ENCODE results near the gene ADGRV1. TPM values are rescaled to one million over a fixed set of nuclear protein-coding genes. Genes with fewer than 3 reads are reported as not detected.

ADGRV1 gene
- total RNA-seq, 1 donor from 2014 or later = 10.0 TPM

- FAIRE-seq = no peak
- no peak for DNase-seq (ENCODE audit: low read depth)
- H3K4me3 ChIP-seq (ENCODE audit: insufficient read depth, low read depth, low read length) = no peak overlapping the region
Observed at GRCh38 chr5:91114658-91115057, 556.1 kb downstream of the ADGRV1 start.

DNA sequence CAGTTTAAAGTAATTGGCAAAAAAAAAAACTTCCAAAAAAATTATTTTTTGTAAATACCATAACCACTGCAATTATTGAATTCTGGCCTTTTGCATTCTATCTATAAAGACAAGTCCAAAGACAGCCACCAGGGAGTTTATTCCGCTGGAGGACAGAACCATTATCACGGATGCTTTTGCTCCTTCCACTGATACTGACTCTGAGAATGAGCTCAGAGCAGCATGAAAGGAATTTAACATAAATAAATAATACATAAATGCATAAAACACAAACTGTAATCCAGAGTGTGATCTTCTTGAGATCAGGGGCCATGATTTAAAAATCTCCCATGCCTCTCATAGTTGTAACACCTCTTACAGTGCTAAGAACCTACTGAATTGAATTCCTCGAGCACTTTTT, 559.8 kb downstream of the ADGRV1 start:
- no peak for TF ChIP-seq CTCF (IDR thresholded peaks at IDR 0.05; ENCODE audit: insufficient read depth, low read depth, low read length)
- TF ChIP-seq EZH2 (IDR thresholded peaks at IDR 0.05; ENCODE audit: insufficient read depth, low read length) = no peak
- no peaks in the 10 kb centered on the region for H3K79me2 ChIP-seq (ENCODE audit: insufficient read depth, low read length)
- peaks cover 14% of the 10 kb centered on the region for H3K4me1 Mint-ChIP-seq (ENCODE audit: low read depth, unreplicated experiment)
- H3K4me2 ChIP-seq (ENCODE audit: low read length) = no peak overlapping the region
- no peaks in the 10 kb centered on the region for H3K9me3 ChIP-seq (ENCODE audit: insufficient read depth, low read depth, low read length)
- no peaks in the 10 kb centered on the region for H3K36me3 Mint-ChIP-seq (ENCODE audit: low read depth, unreplicated experiment)
- no peaks in the 10 kb centered on the region for H3K27me3 ChIP-seq (ENCODE audit: insufficient read depth, low read length)
- no peaks in the 10 kb centered on the region for H3K36me3 ChIP-seq (ENCODE audit: insufficient read depth, low read length)
- H3K27me3 Mint-ChIP-seq (ENCODE audit: low read depth, unreplicated experiment) = no peaks in the 10 kb centered on the region
- DNase-seq (ENCODE audit: low read depth) (no peak), FAIRE-seq (no peak)
- H3K4me3 Mint-ChIP-seq (ENCODE audit: unreplicated experiment) = no peak overlapping the region
- H3K9ac ChIP-seq (ENCODE audit: low read length) = no peak overlapping the region
- no peaks in the 10 kb centered on the region for H3K9me3 Mint-ChIP-seq (ENCODE audit: unreplicated experiment)
- no peak overlapping the region for H3K27ac ChIP-seq (ENCODE audit: low read depth, low read length)
- H3K27ac Mint-ChIP-seq (ENCODE audit: unreplicated experiment) = no peak overlapping the region
- no peaks in the 10 kb centered on the region for H4K20me1 ChIP-seq (ENCODE audit: insufficient read depth, low read length)
- H2AFZ ChIP-seq (ENCODE audit: low read depth, low read length) = no peak overlapping the region
- H3K4me3 ChIP-seq (ENCODE audit: insufficient read depth, low read depth, low read length) = no peak overlapping the region
- H3K4me1 ChIP-seq (ENCODE audit: insufficient read depth, low read length) = no peaks in the 10 kb centered on the region

More at GRCh38 chr5:91114658-91115057, 556.1 kb downstream of the ADGRV1 start:
- peaks cover 13% of the 10 kb centered on the region for H3K4me1 Mint-ChIP-seq (ENCODE audit: low read depth, unreplicated experiment)
- H3K27me3 Mint-ChIP-seq (ENCODE audit: low read depth, unreplicated experiment) = no peaks in the 10 kb centered on the region
- Histone ChIP-seq H3K4me2 (ENCODE audit: low read length) (no peak overlapping the region), H3K79me2 (ENCODE audit: insufficient read depth, low read length) (no peaks in the 10 kb centered on the region), H3K27me3 (ENCODE audit: insufficient read depth, low read length) (no peaks in the 10 kb centered on the region), H3K4me1 (ENCODE audit: insufficient read depth, low read length) (no peaks in the 10 kb centered on the region), H3K36me3 (ENCODE audit: insufficient read depth, low read length) (no peaks in the 10 kb centered on the region), H3K9me3 (ENCODE audit: insufficient read depth, low read depth, low read length) (no peaks in the 10 kb centered on the region), H3K9ac (ENCODE audit: low read length) (no peak overlapping the region), H2AFZ (ENCODE audit: low read depth, low read length) (no peak overlapping the region), H3K27ac (ENCODE audit: low read depth, low read length) (no peak overlapping the region), H4K20me1 (ENCODE audit: insufficient read depth, low read length) (no peaks in the 10 kb centered on the region)
- TF ChIP-seq CTCF (IDR thresholded peaks at IDR 0.05; ENCODE audit: insufficient read depth, low read depth, low read length) (no peak), EZH2 (IDR thresholded peaks at IDR 0.05; ENCODE audit: insufficient read depth, low read length) (no peak)
- no peaks in the 10 kb centered on the region for H3K9me3 Mint-ChIP-seq (ENCODE audit: unreplicated experiment)
- no peak overlapping the region for H3K27ac Mint-ChIP-seq (ENCODE audit: unreplicated experiment)
- H3K4me3 Mint-ChIP-seq (ENCODE audit: unreplicated experiment) = no peak overlapping the region
- no peaks in the 10 kb centered on the region for H3K36me3 Mint-ChIP-seq (ENCODE audit: low read depth, unreplicated experiment)

DNA sequence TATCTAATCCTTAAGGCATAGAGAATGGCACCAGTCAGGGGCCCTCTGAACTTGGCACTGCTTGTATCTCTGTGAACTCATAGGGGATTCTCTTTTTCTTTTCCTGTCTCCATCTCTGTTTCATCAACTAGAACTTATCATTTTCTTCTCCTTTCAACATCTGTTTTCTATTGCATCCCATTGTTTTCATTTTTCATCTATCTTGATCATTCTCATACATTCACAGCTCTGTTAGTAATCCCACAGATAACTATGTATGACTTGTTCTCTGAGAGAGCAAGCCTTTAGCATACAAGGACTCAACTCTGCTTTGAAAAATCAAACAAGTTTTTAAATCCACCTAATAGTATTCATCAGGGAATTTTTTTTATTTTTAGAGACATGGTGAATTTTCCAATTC, 560.2 kb downstream of the ADGRV1 start:
- peaks cover 16% of the 10 kb centered on the region for H3K4me1 Mint-ChIP-seq (ENCODE audit: low read depth, unreplicated experiment)
- Histone ChIP-seq H3K79me2 (ENCODE audit: insufficient read depth, low read length) (no peaks in the 10 kb centered on the region), H4K20me1 (ENCODE audit: insufficient read depth, low read length) (no peaks in the 10 kb centered on the region), H3K27me3 (ENCODE audit: insufficient read depth, low read length) (no peaks in the 10 kb centered on the region), H3K4me3 (ENCODE audit: insufficient read depth, low read depth, low read length) (no peak overlapping the region), H3K36me3 (ENCODE audit: insufficient read depth, low read length) (no peaks in the 10 kb centered on the region), H3K27ac (ENCODE audit: low read depth, low read length) (no peak overlapping the region), H3K4me1 (ENCODE audit: insufficient read depth, low read length) (no peaks in the 10 kb centered on the region), H3K4me2 (ENCODE audit: low read length) (no peak overlapping the region), H2AFZ (ENCODE audit: low read depth, low read length) (no peak overlapping the region), H3K9me3 (ENCODE audit: insufficient read depth, low read depth, low read length) (no peaks in the 10 kb centered on the region), H3K9ac (ENCODE audit: low read length) (no peak overlapping the region)
- FAIRE-seq (peak; percentile 41), DNase-seq (ENCODE audit: low read depth) (no peak)
- no peaks in the 10 kb centered on the region for H3K9me3 Mint-ChIP-seq (ENCODE audit: unreplicated experiment)
- no peaks in the 10 kb centered on the region for H3K27me3 Mint-ChIP-seq (ENCODE audit: low read depth, unreplicated experiment)
- no peaks in the 10 kb centered on the region for H3K36me3 Mint-ChIP-seq (ENCODE audit: low read depth, unreplicated experiment)
- H3K4me3 Mint-ChIP-seq (ENCODE audit: unreplicated experiment) = no peak overlapping the region
- no peak for TF ChIP-seq EZH2 (IDR thresholded peaks at IDR 0.05; ENCODE audit: insufficient read depth, low read length)
- no peak for TF ChIP-seq CTCF (IDR thresholded peaks at IDR 0.05; ENCODE audit: insufficient read depth, low read depth, low read length)
- H3K27ac Mint-ChIP-seq (ENCODE audit: unreplicated experiment) = no peak overlapping the region
